GM21423 (cell line): ENCODE measurements around the gene JMJD1C.
"Not testable (repeated sequence)": the region's sequence is repeated elsewhere in the genome, so short reads cannot be mapped to it uniquely, and the experiment has no call there.

Experiments used
- ATAC-seq: cut with Tn5 transposase; IDR thresholded peaks from one replicate; pipeline ENCODE4 v1.9.1; 2021; ENCODE audit warnings: mild to moderate bottlenecking, moderate library complexity; ENCODE audit not compliant: unreplicated experiment

The JMJD1C gene

GRCh38 chr10:63365976-63366765, 99.6 kb downstream of the JMJD1C start:
- ATAC-seq, result no peak

DNA sequence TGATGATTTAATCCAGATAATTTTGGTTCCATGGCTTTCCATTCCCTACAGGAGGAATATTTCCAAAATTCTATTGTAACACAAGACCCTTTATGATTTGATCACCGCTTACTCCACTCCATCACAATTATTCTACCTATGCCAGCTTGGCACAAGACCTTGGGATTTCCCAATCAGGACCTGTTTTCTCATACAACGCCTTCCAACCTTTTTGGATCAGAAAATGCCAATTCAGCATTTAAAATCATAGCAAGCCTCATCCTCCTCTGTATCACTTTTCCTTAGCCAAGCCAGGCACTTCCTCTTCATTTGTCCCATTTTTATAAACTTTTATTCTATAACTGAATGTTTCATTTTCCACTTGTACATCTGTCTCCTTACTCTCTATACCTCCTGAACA, 100.9 kb downstream of the JMJD1C start:
- no peak for ATAC-seq

GRCh38 chr10:63363951-63364350, 101.8 kb downstream of the JMJD1C start:
- ATAC-seq, result no peak

DNA sequence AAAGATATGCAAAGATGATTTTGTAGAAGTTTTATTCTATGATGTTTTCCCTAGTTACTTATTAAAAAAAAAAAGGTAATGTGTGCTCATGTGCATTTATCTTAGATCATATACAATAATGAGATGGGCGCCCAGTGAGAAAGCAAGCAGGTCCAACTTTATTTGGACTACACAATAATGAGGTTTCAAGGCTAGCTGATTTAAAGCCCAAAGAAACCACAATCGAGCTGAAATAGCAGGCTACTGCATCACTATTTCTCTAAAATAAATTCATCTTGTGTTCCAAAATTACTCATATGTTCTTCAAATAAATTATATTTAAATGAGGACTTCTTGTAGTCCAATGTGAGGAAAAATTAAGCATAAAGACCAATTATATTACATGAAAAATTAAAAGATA, 110.1 kb downstream of the JMJD1C start:
- ATAC-seq, result no peak

DNA sequence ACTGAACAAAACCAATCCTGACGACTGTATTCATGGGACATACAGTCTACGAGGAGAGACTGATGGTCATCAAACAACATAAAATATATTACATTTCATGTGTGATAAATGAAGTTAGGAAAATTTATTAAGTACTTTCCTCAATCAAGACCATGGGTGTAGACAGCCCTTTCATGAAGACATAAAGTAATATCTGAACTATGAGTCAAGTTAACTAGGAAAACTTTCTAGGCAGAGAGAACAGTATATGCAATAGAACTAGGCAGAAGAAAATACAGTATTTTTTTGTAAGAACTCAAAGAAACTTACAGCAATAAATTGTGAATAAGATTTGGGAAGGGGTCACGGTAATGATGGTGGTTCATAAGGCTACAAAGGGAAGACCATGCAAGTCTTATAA, 112.8 kb downstream of the JMJD1C start:
- ATAC-seq, result no peak

DNA sequence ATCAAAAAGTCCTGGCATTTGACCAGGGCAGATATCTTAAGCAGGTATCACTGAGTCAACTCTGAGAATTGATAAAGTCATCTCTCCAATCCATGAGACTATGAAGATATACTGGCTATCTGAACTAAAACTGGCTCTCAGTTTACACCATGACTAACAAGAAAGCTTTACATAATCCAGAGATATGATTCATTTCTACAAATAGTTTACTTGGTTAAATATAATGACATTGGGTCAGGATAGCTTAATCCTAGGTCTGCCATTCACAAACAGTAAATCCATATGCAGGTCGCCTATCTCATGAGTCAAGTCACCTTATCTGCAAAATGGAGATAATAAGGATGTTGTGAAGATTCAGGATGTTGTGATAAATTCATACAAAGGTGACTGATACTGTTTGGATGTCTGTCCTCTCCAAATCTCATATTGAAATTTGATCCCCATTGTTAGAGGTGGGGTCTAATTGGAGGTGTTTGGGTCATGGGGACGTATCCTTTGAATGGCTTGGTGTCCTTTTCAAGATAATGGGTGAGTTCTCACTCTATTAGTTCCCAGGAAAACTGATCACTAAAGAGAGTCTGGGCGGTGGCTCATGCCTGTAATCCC, 117.4 kb downstream of the JMJD1C start:
- no peak for ATAC-seq

DNA sequence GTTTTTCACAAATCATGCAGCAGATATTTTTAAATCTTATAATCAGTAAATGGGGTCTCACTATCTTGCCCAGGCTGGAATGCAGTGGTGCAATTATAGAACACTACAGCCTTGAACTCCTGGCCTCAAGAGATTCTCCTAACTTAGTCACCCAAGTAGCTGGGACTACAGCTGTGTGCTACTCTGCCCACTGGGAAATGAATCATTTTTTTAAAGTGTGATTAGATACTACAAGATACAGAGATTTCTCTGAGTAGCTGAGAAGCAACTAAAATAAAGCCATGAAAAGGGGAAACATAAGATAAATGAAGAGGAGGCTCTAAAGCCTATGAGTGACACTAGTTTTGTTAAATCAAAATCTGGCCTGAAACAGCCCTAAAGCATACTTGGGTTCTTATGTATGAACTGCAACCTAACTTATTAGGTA, 119.7 kb downstream of the JMJD1C start:
- no peak for ATAC-seq

DNA sequence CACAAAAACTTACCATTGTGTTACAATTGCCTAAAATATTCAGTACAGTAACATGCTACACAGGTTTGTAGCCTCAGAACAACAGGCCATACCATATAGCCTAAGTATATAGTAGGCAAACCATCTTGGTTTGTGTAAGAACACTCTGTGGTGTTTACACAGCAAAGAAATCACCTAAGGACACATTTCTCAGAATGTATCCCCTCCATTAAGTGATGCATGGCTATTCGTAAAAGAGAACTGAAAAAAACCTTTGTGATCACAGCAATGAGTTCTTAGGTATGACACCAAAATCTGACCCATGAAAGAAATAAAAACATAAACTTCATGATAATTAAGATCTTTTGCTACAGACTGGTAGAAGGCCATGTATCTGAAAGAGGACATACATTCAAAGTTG, 121.5 kb downstream of the JMJD1C start:
- no peak for ATAC-seq

GRCh38 chr10:63343476-63343875, 122.3 kb downstream of the JMJD1C start:
- ATAC-seq, result no peak

- ATAC-seq, result not testable (repeated sequence)
Observed at GRCh38 chr10:63339640-63340039, 126.1 kb downstream of the JMJD1C start.

GRCh38 chr10:63337455-63338251, 128.1 kb downstream of the JMJD1C start:
- no peak for ATAC-seq

DNA sequence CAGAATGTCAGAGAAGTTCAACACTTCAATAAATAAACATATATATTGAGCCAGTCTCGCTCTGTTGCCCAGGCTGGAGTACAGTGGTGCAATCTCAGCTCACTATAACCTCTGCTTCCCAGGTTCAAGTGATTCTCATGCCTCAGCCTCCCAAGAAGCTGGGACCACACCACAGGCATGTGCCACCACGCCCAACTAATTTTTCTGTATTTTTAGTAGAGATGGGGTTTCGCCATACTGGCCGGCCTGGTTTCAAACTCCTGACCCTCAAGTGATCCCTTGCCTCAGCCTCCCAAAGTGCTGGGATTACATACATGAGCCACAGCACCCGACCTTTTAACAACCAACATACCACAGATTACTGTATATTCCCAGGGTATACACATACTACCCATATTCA, 134.2 kb downstream of the JMJD1C start:
- no peak for ATAC-seq

- no peak for ATAC-seq
Observed at GRCh38 chr10:63324495-63324854, 141.3 kb downstream of the JMJD1C start.

DNA sequence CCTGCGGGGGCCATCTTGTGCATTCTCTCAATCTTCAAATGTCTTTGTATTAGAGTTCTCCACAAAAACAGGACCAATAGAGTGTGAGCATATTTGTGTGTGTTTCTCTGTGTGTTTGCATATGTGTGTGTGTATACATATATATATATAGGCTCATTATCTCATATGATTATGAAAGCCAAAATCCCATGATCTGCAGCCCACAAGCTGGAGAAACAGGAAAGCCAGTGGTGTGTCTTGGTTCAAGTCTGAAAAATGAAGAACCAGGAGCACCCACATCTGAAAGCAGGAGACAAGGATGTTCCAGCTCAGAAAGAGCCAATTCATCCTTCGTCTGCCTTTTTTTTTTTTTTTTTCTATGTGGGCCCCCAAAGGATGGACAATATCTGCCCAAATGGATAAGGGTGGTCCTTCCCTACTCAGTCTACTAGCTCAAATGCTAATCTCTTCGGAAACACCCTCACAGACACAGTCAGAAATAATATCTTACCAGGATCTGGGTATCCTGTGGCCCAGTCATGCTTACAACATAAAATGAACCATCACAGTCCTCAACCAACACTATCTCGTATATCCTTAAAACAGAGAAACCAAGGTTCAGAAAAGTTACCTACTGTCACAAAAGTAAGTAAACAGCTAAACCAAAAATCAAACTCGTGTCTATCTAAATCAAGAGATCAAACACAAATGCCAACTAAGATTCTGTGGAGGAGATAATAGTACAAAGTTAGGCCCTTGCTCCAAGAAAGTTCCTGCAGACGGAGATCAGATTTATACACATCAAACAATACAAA, 141.9 kb downstream of the JMJD1C start:
- ATAC-seq, result no peak

DNA sequence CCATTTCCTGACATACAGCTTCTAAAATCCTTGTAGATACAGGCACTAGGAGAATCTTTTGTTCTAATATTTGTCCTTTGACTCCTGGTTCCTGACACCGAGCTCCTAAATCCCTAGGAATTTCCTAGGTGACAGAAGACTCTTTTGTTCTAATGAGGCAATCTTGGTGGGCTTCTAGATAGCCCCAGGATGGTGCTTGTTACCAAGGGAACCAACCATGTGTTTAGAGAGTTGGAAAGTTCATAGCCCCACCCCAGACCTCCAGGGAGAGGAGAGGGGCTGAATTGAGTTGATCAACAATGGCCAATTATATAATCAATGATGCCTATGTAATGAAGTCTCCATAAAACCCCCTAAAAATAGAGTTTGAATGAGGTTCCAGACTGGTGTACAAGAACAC, 145.1 kb downstream of the JMJD1C start:
- no peak for ATAC-seq

DNA sequence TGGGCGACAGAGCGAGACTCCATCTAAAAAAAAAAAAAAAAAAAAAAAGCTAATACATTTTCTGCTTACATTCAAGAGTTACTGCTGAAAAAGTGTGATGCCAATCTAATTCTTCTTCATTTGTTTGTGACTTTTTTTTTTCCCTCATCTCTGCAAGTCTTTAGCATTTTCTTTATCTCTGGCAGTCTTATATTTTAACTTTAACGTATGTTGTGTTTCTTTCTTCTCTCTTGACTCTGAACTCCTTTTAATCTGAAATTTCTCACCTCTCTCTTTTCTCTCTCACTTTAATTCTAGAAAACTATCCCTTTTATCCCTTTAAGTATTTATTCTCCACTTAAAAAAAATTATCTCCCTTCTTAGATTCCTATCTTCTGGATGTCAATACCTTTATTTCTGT, 146.5 kb downstream of the JMJD1C start:
- no peak for ATAC-seq

GRCh38 chr10:63318491-63318890, 147.3 kb downstream of the JMJD1C start:
- ATAC-seq, result no peak

GRCh38 chr10:63314020-63314419, 151.8 kb downstream of the JMJD1C start:
- ATAC-seq, result no peak

GRCh38 chr10:63313066-63313717, 152.6 kb downstream of the JMJD1C start:
- ATAC-seq, result no peak

DNA sequence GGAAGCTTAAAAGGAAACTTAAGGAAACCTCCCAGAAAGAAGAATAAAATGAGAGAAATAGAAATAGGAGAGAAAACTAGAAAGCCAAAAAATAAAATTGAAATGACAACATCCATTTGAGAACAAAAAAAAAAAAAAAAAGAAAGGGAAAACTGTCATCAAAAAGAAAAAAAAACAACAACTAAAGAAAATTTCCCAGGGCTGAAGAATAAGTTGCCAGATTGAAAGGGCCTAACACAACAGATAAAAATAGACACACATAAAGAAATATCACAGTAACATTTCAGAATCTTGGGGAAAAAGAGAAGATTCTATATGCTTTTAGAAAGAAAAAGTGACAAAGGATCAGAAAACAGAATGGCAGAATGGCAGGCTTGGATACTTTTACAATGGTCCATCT, 157.1 kb downstream of the JMJD1C start:
- no peak for ATAC-seq

- no peak for ATAC-seq
Observed at GRCh38 chr10:63304146-63304545, 161.6 kb downstream of the JMJD1C start.
